H1 (cell line): Measurements from ENCODE around the gene DPY19L3.

ENCODE experiments used
- MAX ChIP-seq: IDR thresholded peaks from 2 replicates; pipeline ENCODE4 v1.6.1; 2012; ENCODE audit warnings: inconsistent platforms
- POLR2A ChIP-seq, 2 experiments: IDR thresholded peaks; 1 replicate in 1 of 2; 2 replicates in 1 of 2; pipeline ENCODE4 v1.6.1; 2011; ENCODE audit warnings: low read depth in 2 of 2, low read length in 2 of 2, mild to moderate bottlenecking in 2 of 2; ENCODE audit errors: control extremely low read depth in 1 of 2
- POLR2AphosphoS5 ChIP-seq: IDR thresholded peaks from 2 replicates; pipeline ENCODE4 v1.6.1; 2011; ENCODE audit warnings: low read depth, low read length
- RNF2 ChIP-seq: fragments of 200-900, 300-1000 bp; sonication (generic); IDR thresholded peaks from 2 replicates; pipeline ENCODE4 v1.7.1; 2016; ENCODE audit warnings: borderline replicate concordance, low read depth, mild to moderate bottlenecking, antibody characterized with exemption, low read length; ENCODE audit not compliant: poor library complexity, severe bottlenecking; ENCODE audit errors: missing control alignments
- SUZ12 ChIP-seq: fragments of 200-600 bp; sonication (generic); IDR thresholded peaks from 2 replicates; pipeline ENCODE4 v1.6.1; 2012; ENCODE audit warnings: mild to moderate bottlenecking, inconsistent platforms, low read length, moderate library complexity, mixed read lengths
- TAF7 ChIP-seq: optimal IDR thresholded peaks from 2 replicates; pipeline ENCODE3; 2011; ENCODE audit warnings: low read depth, mild to moderate bottlenecking, inconsistent platforms, low read length, moderate library complexity, borderline replicate concordance
- TCF12 ChIP-seq: IDR thresholded peaks from 2 replicates; pipeline ENCODE4 v1.6.1; 2011; ENCODE audit warnings: low read depth, mild to moderate bottlenecking, low read length
- USF2 ChIP-seq: IDR thresholded peaks from 2 replicates; pipeline ENCODE4 v1.6.1; 2011; ENCODE audit warnings: low read length, improper control_type of control experiment
- YY1 ChIP-seq: IDR thresholded peaks from 2 replicates; pipeline ENCODE4 v1.6.1; 2011; ENCODE audit warnings: low read depth, mild to moderate bottlenecking, low read length
- TF ChIP-seq, protein P1 (sequence below), 3 experiments: IDR thresholded peaks; 1 replicate in 2 of 3; 2 replicates in 1 of 3; pipeline versions ENCODE4 v1.5.1 to v1.6.1; 2011; ENCODE audit warnings: low read length in 3 of 3, mild to moderate bottlenecking in 3 of 3, inconsistent platforms in 2 of 3, low read depth in 1 of 3, moderate library complexity in 1 of 3; ENCODE audit not compliant: insufficient read depth in 1 of 3; ENCODE audit errors: control extremely low read depth in 1 of 3

- TF ChIP-seq SUZ12, result no peak
- TF ChIP-seq TCF12, result no peak
- TF ChIP-seq RNF2, result no peak
- TF ChIP-seq, protein P1, sequence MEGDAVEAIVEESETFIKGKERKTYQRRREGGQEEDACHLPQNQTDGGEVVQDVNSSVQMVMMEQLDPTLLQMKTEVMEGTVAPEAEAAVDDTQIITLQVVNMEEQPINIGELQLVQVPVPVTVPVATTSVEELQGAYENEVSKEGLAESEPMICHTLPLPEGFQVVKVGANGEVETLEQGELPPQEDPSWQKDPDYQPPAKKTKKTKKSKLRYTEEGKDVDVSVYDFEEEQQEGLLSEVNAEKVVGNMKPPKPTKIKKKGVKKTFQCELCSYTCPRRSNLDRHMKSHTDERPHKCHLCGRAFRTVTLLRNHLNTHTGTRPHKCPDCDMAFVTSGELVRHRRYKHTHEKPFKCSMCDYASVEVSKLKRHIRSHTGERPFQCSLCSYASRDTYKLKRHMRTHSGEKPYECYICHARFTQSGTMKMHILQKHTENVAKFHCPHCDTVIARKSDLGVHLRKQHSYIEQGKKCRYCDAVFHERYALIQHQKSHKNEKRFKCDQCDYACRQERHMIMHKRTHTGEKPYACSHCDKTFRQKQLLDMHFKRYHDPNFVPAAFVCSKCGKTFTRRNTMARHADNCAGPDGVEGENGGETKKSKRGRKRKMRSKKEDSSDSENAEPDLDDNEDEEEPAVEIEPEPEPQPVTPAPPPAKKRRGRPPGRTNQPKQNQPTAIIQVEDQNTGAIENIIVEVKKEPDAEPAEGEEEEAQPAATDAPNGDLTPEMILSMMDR (IDR thresholded peaks at IDR 0.05; ENCODE audit: control extremely low read depth in 1 of 3, insufficient read depth in 1 of 3, low read depth in 1 of 3, low read length in 3 of 3), result no peak
- TF ChIP-seq USF2, result no peak
- no peak for TF ChIP-seq TAF7
- no peak for TF ChIP-seq MAX
- no peak for TF ChIP-seq POLR2AphosphoS5
- no peak for TF ChIP-seq YY1
- no peak for TF ChIP-seq POLR2A (IDR thresholded peaks at IDR 0.05; ENCODE audit: control extremely low read depth in 1 of 2, low read depth in 2 of 2, low read length in 2 of 2)
Observed at GRCh38 chr19:32422435-32422834, 16.9 kb downstream of the DPY19L3 start.
